Fibroblast of lung (primary cell): Measurements from ENCODE around the gene BTBD17. TPM values are rescaled to one million over a fixed set of nuclear protein-coding genes. Genes with fewer than 3 reads are reported as not detected.

Experiments used
- DNase-seq, 2 donors: peaks; one replicate each; pipeline versions ENCODE4 v3.0.0 to v3.0.0-alpha.2; 2010; ENCODE audit warnings: low read depth in 2 of 2
- H2AFZ ChIP-seq: 2 replicates; pipeline ENCODE4 v1.5.1; 2012; ENCODE audit warnings: low read length, control low read depth, inconsistent platforms
- H3K27ac ChIP-seq: 2 replicates; pipeline ENCODE4 v1.5.1; 2011; ENCODE audit warnings: low read length, control low read depth; ENCODE audit not compliant: insufficient read depth
- H3K27me3 ChIP-seq: 2 replicates; pipeline ENCODE4 v1.5.1; 2011; ENCODE audit warnings: mild to moderate bottlenecking, low read length; ENCODE audit not compliant: control insufficient read depth, insufficient read depth
- H3K36me3 ChIP-seq: 2 replicates; pipeline ENCODE4 v1.5.1; 2011; ENCODE audit warnings: low read length; ENCODE audit not compliant: control insufficient read depth, insufficient read depth
- H3K4me1 ChIP-seq: 2 replicates; pipeline ENCODE4 v1.5.1; 2011; ENCODE audit warnings: low read length; ENCODE audit not compliant: control insufficient read depth, insufficient read depth; ENCODE audit errors: extremely low read depth
- H3K4me2 ChIP-seq: 2 replicates; pipeline ENCODE4 v1.5.1; 2011; ENCODE audit warnings: low read length, control low read depth; ENCODE audit not compliant: insufficient read depth; ENCODE audit errors: extremely low read depth
- H3K4me3 ChIP-seq, 4 experiments: fragments of 200-600 bp in 1 of 4; sonication (generic) in 1 of 4; replicated peaks in 1 of 4; 2 replicates each; pipeline ENCODE4 v1.5.1; 2011 to 2016; ENCODE audit warnings: low read length in 4 of 4, low read depth in 3 of 4, mild to moderate bottlenecking in 3 of 4, control low read depth in 2 of 4, inconsistent platforms in 1 of 4, mixed read lengths in 1 of 4; ENCODE audit not compliant: insufficient read depth in 1 of 4; ENCODE audit errors: control extremely low read depth in 1 of 4
- H3K79me2 ChIP-seq: 2 replicates; pipeline ENCODE4 v1.5.1; 2012; ENCODE audit warnings: mild to moderate bottlenecking, low read length, inconsistent platforms; ENCODE audit not compliant: control insufficient read depth, insufficient read depth
- H3K9ac ChIP-seq: 2 replicates; pipeline ENCODE4 v1.5.1; 2011; ENCODE audit warnings: mild to moderate bottlenecking, low read length, control low read depth; ENCODE audit not compliant: insufficient read depth
- H3K9me3 ChIP-seq: 2 replicates; pipeline ENCODE4 v1.5.1; 2012; ENCODE audit warnings: low read depth, low read length; ENCODE audit not compliant: control insufficient read depth, insufficient read depth
- H4K20me1 ChIP-seq: 2 replicates; pipeline ENCODE4 v1.5.1; 2011; ENCODE audit warnings: low read length; ENCODE audit not compliant: control insufficient read depth, insufficient read depth; ENCODE audit errors: extremely low read depth
- EZH2 ChIP-seq: IDR thresholded peaks from 2 replicates; pipeline ENCODE4 v1.5.1; 2012; ENCODE audit warnings: low read length, control low read depth, mild to moderate bottlenecking; ENCODE audit errors: missing control alignments
- polyA plus RNA-seq, 2 donors: library from polyadenylated mRNA; depleted of rRNA in 1 of 2; stranded (reverse) in 1 of 2; unstranded in 1 of 2; fragments of >200 nt; gene quantifications; 2 replicates each; pipeline ENCODE4 v1.2.1, GENCODE V29; 2011 to 2012; ENCODE audit warnings: missing spikeins in 1 of 2
- total RNA-seq: library from RNA; depleted of rRNA; stranded (reverse); fragments of >200 nt; gene quantifications from 2 replicates; pipeline ENCODE4 v1.2.1, GENCODE V29; 2014
- TF ChIP-seq, protein P1 (sequence below), 2 donors: IDR thresholded peaks in 1 of 2; conservative IDR thresholded peaks in 1 of 2; 1 replicate in 1 of 2; 2 replicates in 1 of 2; pipeline ENCODE4 v1.5.1; 2011 to 2012; ENCODE audit warnings: low read length in 2 of 2, control low read depth in 1 of 2, inconsistent platforms in 1 of 2, low read depth in 1 of 2, mild to moderate bottlenecking in 1 of 2

Gene BTBD17
- total and polyA plus RNA-seq, 2 donors (not counting 1 experiment from before 2014, with no cell fraction given) = under 0.01 TPM; not detected in 1

DNA sequence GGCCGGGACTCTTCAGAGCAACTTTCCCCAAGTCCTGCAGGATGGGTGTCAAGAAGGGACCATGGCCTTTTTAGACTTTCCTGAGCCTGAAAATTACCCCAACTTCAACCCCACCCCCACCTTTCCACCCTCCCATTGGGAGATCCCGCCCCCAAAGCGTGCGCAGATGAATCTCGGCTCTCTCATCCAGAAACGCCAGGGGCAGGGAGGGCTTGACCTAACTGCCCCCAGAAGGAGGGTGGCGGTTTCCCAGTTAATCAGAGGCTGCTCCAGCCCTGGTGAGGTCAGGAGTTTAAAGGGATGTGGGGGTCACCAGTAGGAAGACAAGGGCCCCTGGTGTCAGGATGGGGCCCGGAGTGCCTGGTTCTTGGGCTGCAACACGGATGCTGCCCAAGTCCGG, 35.2 kb downstream of the BTBD17 start:
- no peaks in the 10 kb centered on the region for H3K4me1 ChIP-seq
- no peak for DNase-seq

DNA sequence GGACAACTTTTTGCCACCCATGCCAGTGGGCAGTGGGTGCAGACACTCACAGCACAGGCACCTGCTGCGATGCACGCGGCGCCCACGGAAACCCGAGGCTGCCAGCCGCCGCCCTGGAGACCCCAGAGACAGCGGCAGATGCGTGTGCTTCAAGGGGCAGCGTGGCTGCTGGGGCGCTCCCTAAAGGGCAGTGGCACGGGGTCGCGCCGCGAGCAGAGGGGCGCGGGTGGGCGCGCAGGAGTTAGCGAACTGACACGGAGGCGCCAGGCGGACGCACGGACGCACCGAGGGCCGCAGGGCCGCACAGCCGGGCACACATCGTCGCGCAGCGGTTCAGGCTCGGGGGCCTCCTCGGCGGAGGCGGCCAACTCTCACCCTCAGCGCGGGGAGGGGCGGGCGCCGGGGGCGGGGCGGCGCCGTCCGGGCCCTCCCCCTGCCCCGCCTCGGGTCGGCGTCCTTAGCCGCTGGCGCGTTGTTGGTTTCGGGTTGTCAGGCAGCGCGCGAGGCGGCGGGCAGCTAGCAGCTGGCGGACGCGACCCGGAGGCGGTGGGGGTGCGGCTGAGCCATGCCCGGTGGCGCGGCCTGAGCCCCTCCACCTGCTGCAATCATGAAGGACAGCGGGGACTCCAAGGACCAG, 35.8 kb downstream of the BTBD17 start, which contains the start of gene KIF19:
Gene KIF19, plus strand, starts transcription at position 484 of the 637 bp plus-strand sequence. Its CDS starts 124 bp downstream, at position 608.
- DNase-seq = peak in 1 of 2 donors; percentile 17
- Histone ChIP-seq H4K20me1 (no peaks in the 10 kb centered on the region), H3K4me3 (no peak within 1 kb of the TSS), H3K9me3 (no peaks in the 10 kb centered on the region), H3K36me3 (no peaks in the 10 kb centered on the region), H3K27ac (no peak within 1 kb of the TSS), H2AFZ (no peak within 1 kb of the TSS), H3K4me2 (no peak within 1 kb of the TSS), H3K9ac (no peak within 1 kb of the TSS), H3K79me2 (no peaks in the 10 kb centered on the region), H3K27me3 (no peaks in the 10 kb centered on the region), H3K4me1 (no peaks in the 10 kb centered on the region)
- TF ChIP-seq, protein P1, sequence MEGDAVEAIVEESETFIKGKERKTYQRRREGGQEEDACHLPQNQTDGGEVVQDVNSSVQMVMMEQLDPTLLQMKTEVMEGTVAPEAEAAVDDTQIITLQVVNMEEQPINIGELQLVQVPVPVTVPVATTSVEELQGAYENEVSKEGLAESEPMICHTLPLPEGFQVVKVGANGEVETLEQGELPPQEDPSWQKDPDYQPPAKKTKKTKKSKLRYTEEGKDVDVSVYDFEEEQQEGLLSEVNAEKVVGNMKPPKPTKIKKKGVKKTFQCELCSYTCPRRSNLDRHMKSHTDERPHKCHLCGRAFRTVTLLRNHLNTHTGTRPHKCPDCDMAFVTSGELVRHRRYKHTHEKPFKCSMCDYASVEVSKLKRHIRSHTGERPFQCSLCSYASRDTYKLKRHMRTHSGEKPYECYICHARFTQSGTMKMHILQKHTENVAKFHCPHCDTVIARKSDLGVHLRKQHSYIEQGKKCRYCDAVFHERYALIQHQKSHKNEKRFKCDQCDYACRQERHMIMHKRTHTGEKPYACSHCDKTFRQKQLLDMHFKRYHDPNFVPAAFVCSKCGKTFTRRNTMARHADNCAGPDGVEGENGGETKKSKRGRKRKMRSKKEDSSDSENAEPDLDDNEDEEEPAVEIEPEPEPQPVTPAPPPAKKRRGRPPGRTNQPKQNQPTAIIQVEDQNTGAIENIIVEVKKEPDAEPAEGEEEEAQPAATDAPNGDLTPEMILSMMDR (conservative IDR thresholded peaks at IDR 0.05 in 1 of 2, IDR thresholded peaks at IDR 0.05 in 1 of 2; ENCODE audit: low read depth in 1 of 2, low read length in 2 of 2) = no peak
- no peak for TF ChIP-seq EZH2

More for the DNA sequence above, 35.2 kb downstream of the BTBD17 start:
- Histone ChIP-seq H3K36me3 (no peaks in the 10 kb centered on the region), H3K4me3 (no peak overlapping the region), H3K27ac (no peak overlapping the region), H3K4me2 (no peak overlapping the region), H3K27me3 (no peaks in the 10 kb centered on the region), H3K9ac (no peak overlapping the region), H3K79me2 (no peaks in the 10 kb centered on the region), H2AFZ (no peak overlapping the region), H3K9me3 (no peaks in the 10 kb centered on the region), H4K20me1 (no peaks in the 10 kb centered on the region)
- TF ChIP-seq, protein P1 (conservative IDR thresholded peaks at IDR 0.05 in 1 of 2, IDR thresholded peaks at IDR 0.05 in 1 of 2; ENCODE audit: low read depth in 1 of 2, low read length in 2 of 2) = no peak
- no peak for TF ChIP-seq EZH2

DNA sequence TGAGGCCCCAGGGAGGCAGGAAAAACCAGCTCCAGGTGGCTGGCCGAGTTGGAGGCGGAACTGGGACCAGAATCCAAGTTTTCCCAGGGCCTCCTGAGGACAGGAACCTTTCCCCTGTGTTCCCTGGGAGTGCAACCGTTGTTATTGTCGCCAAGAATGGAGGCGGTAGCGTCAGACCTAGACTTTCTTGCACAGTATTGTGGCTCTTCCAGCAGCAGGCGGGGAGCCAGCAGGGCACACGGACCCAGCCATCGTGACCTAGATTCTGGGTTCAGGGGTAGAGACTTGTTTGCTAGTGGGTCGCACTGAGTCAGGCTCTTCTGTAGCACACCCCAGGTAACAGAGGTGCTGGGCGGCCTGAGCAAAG, 36.3 kb downstream of the BTBD17 start:
- Histone ChIP-seq H3K9me3 (no peaks in the 10 kb centered on the region), H3K9ac (no peak overlapping the region)
- TF ChIP-seq EZH2 = no peak
- TF ChIP-seq, protein P1 (conservative IDR thresholded peaks at IDR 0.05 in 1 of 2, IDR thresholded peaks at IDR 0.05 in 1 of 2; ENCODE audit: low read depth in 1 of 2, low read length in 2 of 2) = no peak

More for the DNA sequence above, 36.3 kb downstream of the BTBD17 start:
- H3K79me2 ChIP-seq = no peaks in the 10 kb centered on the region
- no peak overlapping the region for H3K27ac ChIP-seq
- H3K36me3 ChIP-seq = no peaks in the 10 kb centered on the region
- no peak overlapping the region for H3K4me2 ChIP-seq
- H3K27me3 ChIP-seq = no peaks in the 10 kb centered on the region
- no peak overlapping the region for H2AFZ ChIP-seq
- H4K20me1 ChIP-seq = no peaks in the 10 kb centered on the region
- no peak for DNase-seq
- no peak overlapping the region for H3K4me3 ChIP-seq
- H3K4me1 ChIP-seq = no peaks in the 10 kb centered on the region
